PC-3 (cell line): ENCODE measurements around the gene COL16A1.

Experiments used
- EZH2 ChIP-seq: fragments of 300-600 bp; sonication (generic); IDR thresholded peaks from one replicate; pipeline ENCODE4 v1.6.1; 2017; ENCODE audit warnings: antibody characterized with exemption, mild to moderate bottlenecking, low read length; ENCODE audit not compliant: unreplicated experiment
- TF ChIP-seq, protein P1 (sequence below): fragments of 300-600 bp; sonication (generic); conservative IDR thresholded peaks from 2 replicates; pipeline ENCODE4 v1.5.1; 2017; ENCODE audit warnings: antibody characterized with exemption, low read depth, mild to moderate bottlenecking, low read length

DNA sequence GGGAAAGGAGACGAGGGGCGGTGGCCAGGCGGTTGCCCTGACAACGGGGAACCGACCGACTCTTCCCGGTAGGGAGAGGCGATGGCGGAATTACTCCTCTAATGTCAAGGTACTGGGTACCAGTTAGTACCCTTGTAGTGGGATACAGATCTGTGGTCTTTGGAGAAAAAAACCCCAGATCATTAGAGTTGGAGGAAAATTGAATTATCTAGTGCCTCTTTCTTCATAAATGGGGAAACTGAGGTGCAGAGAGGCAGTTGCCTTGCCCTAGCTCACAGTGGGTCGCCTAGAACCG is 58.6 kb downstream of the COL16A1 start:
- TF ChIP-seq EZH2: no peak
- TF ChIP-seq, protein P1, sequence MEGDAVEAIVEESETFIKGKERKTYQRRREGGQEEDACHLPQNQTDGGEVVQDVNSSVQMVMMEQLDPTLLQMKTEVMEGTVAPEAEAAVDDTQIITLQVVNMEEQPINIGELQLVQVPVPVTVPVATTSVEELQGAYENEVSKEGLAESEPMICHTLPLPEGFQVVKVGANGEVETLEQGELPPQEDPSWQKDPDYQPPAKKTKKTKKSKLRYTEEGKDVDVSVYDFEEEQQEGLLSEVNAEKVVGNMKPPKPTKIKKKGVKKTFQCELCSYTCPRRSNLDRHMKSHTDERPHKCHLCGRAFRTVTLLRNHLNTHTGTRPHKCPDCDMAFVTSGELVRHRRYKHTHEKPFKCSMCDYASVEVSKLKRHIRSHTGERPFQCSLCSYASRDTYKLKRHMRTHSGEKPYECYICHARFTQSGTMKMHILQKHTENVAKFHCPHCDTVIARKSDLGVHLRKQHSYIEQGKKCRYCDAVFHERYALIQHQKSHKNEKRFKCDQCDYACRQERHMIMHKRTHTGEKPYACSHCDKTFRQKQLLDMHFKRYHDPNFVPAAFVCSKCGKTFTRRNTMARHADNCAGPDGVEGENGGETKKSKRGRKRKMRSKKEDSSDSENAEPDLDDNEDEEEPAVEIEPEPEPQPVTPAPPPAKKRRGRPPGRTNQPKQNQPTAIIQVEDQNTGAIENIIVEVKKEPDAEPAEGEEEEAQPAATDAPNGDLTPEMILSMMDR: no peak
